Measurements from ENCODE around the gene TET3.
A peak's percentile ranks its signal among the peaks of the same experiment; 100 is the strongest.

TET3 gene

GRCh38 chr2:73976803-73977202, 7.9 kb upstream of the TET3 start:
- Histone ChIP-seq H2AFZ (ENCODE audit: low read depth, low read length) (no peak overlapping the region), H3K27ac (ENCODE audit: low read length, poor library complexity, severe bottlenecking) (no peak overlapping the region), H3K4me2 (ENCODE audit: low read length, poor library complexity, severe bottlenecking) (no peak overlapping the region), H2AK5ac (ENCODE audit: low read length, severe bottlenecking) (no peak overlapping the region), H3K4ac (ENCODE audit: low read depth in 1 of 2, low read length in 2 of 2) (no peak overlapping the region), H3K4me3 (ENCODE audit: insufficient read depth in 1 of 2, low read depth in 1 of 2, low read length in 2 of 2) (no peak overlapping the region), H2BK12ac (ENCODE audit: low read length in 2 of 2) (no peak overlapping the region), H2BK120ac (ENCODE audit: low read depth, low read length) (no peak overlapping the region), H3K4me1 (ENCODE audit: control insufficient read depth, insufficient read depth, low read depth, low read length) (peaks cover 12% of the 10 kb centered on the region), H3K27me3 (ENCODE audit: control insufficient read depth in 1 of 2, insufficient read depth in 1 of 2, low read length in 2 of 2) (peaks cover 3 to 7% of the 10 kb centered on the region in 2 experiments), H3K14ac (ENCODE audit: low read length in 2 of 2) (no peak overlapping the region), H4K8ac (ENCODE audit: low read length) (no peak overlapping the region), H3K36me3 (ENCODE audit: control insufficient read depth in 1 of 2, insufficient read depth in 2 of 2, low read depth in 1 of 2, low read length in 2 of 2) (no peaks in the 10 kb centered on the region), H3K18ac (ENCODE audit: low read depth in 1 of 2, low read length in 2 of 2) (no peak overlapping the region), H3K9ac (ENCODE audit: low read length) (no peak overlapping the region), H3K23ac (ENCODE audit: low read length in 2 of 2) (no peak overlapping the region), H4K91ac (ENCODE audit: low read length) (no peak overlapping the region), H2BK5ac (ENCODE audit: low read depth, low read length, poor library complexity, severe bottlenecking) (no peak overlapping the region), H3K79me1 (replicated peaks; ENCODE audit: low read length, poor library complexity, severe bottlenecking) (no peaks in the 10 kb centered on the region), H3K9me3 (ENCODE audit: control insufficient read depth, low read length) (no peaks in the 10 kb centered on the region), H2BK15ac (ENCODE audit: low read depth, poor library complexity, severe bottlenecking) (no peak overlapping the region)
- DNase-seq = no peak
- WGBS = 85% methylated on average over 1 of the region's 1 CpG

GRCh38 chr2:73977466-73977865, 7.2 kb upstream of the TET3 start:
- Histone ChIP-seq H4K8ac (ENCODE audit: low read length) (no peak overlapping the region), H2BK120ac (ENCODE audit: low read depth, low read length) (no peak overlapping the region), H4K91ac (ENCODE audit: low read length) (no peak overlapping the region), H3K4ac (ENCODE audit: low read depth in 1 of 2, low read length in 2 of 2) (no peak overlapping the region), H3K4me2 (ENCODE audit: low read length, poor library complexity, severe bottlenecking) (no peak overlapping the region), H2BK12ac (ENCODE audit: low read length in 2 of 2) (no peak overlapping the region), H2BK5ac (ENCODE audit: low read depth, low read length, poor library complexity, severe bottlenecking) (no peak overlapping the region), H2AK5ac (ENCODE audit: low read length, severe bottlenecking) (no peak overlapping the region), H3K36me3 (ENCODE audit: control insufficient read depth in 1 of 2, insufficient read depth in 2 of 2, low read depth in 1 of 2, low read length in 2 of 2) (no peaks in the 10 kb centered on the region), H3K9me3 (ENCODE audit: control insufficient read depth, low read length) (no peaks in the 10 kb centered on the region), H3K79me1 (replicated peaks; ENCODE audit: low read length, poor library complexity, severe bottlenecking) (no peaks in the 10 kb centered on the region), H3K9ac (ENCODE audit: low read length) (no peak overlapping the region), H2BK15ac (ENCODE audit: low read depth, poor library complexity, severe bottlenecking) (no peak overlapping the region), H3K18ac (ENCODE audit: low read depth in 1 of 2, low read length in 2 of 2) (no peak overlapping the region), H3K27ac (ENCODE audit: low read length, poor library complexity, severe bottlenecking) (no peak overlapping the region), H3K4me3 (ENCODE audit: insufficient read depth in 1 of 2, low read depth in 1 of 2, low read length in 2 of 2) (no peak overlapping the region), H3K14ac (ENCODE audit: low read length in 2 of 2) (no peak overlapping the region), H3K4me1 (ENCODE audit: control insufficient read depth, insufficient read depth, low read depth, low read length) (peaks cover 12% of the 10 kb centered on the region), H3K23ac (ENCODE audit: low read length in 2 of 2) (no peak overlapping the region), H2AFZ (ENCODE audit: low read depth, low read length) (no peak overlapping the region), H3K27me3 (ENCODE audit: control insufficient read depth in 1 of 2, insufficient read depth in 1 of 2, low read length in 2 of 2) (peaks cover 3 to 8% of the 10 kb centered on the region in 2 experiments)
- WGBS = 98% methylated on average over 2 of the region's 2 CpGs
- DNase-seq = no peak

- Histone ChIP-seq H3K4me1 (ENCODE audit: control insufficient read depth, insufficient read depth, low read depth, low read length) (peaks cover 18% of the 10 kb centered on the region), H2AFZ (ENCODE audit: low read depth, low read length) (no peak overlapping the region), H3K18ac (ENCODE audit: low read depth in 1 of 2, low read length in 2 of 2) (peak overlapping the region in 1 of 2 experiments; percentile 25), H3K79me1 (replicated peaks; ENCODE audit: low read length, poor library complexity, severe bottlenecking) (no peaks in the 10 kb centered on the region), H3K4ac (ENCODE audit: low read depth in 1 of 2, low read length in 2 of 2) (peak overlapping the region in 1 of 2 experiments; percentile 11), H2AK5ac (ENCODE audit: low read length, severe bottlenecking) (no peak overlapping the region), H3K27ac (ENCODE audit: low read length, poor library complexity, severe bottlenecking) (no peak overlapping the region), H3K36me3 (ENCODE audit: control insufficient read depth in 1 of 2, insufficient read depth in 2 of 2, low read depth in 1 of 2, low read length in 2 of 2) (no peaks in the 10 kb centered on the region), H3K9me3 (ENCODE audit: control insufficient read depth, low read length) (no peaks in the 10 kb centered on the region), H2BK15ac (ENCODE audit: low read depth, poor library complexity, severe bottlenecking) (no peak overlapping the region), H2BK5ac (ENCODE audit: low read depth, low read length, poor library complexity, severe bottlenecking) (no peak overlapping the region), H2BK120ac (ENCODE audit: low read depth, low read length) (no peak overlapping the region), H3K4me2 (ENCODE audit: low read length, poor library complexity, severe bottlenecking) (no peak overlapping the region), H3K27me3 (ENCODE audit: control insufficient read depth in 1 of 2, insufficient read depth in 1 of 2, low read length in 2 of 2) (peaks cover 3 to 8% of the 10 kb centered on the region in 2 experiments), H3K9ac (ENCODE audit: low read length) (peak overlapping the region; percentile 30), H4K8ac (ENCODE audit: low read length) (no peak overlapping the region), H4K91ac (ENCODE audit: low read length) (no peak overlapping the region), H3K14ac (ENCODE audit: low read length in 2 of 2) (no peak overlapping the region), H3K23ac (ENCODE audit: low read length in 2 of 2) (no peak overlapping the region), H2BK12ac (ENCODE audit: low read length in 2 of 2) (no peak overlapping the region), H3K4me3 (ENCODE audit: insufficient read depth in 1 of 2, low read depth in 1 of 2, low read length in 2 of 2) (no peak overlapping the region)
- DNase-seq = no peak
- WGBS = 50% methylated on average over 5 of the region's 5 CpGs
Measured at GRCh38 chr2:73979021-73979420, 5.7 kb upstream of the TET3 start.

- peak overlapping the region in 1 of 2 experiments; percentile 45 for H2BK12ac ChIP-seq (ENCODE audit: low read length in 2 of 2)
- H2AK5ac ChIP-seq (ENCODE audit: low read length, severe bottlenecking) = no peak overlapping the region
- H3K4me1 ChIP-seq (ENCODE audit: control insufficient read depth, insufficient read depth, low read depth, low read length) = peaks cover 20% of the 10 kb centered on the region
- no peak overlapping the region for H3K4ac ChIP-seq (ENCODE audit: low read depth in 1 of 2, low read length in 2 of 2)
- no peak overlapping the region for H3K4me2 ChIP-seq (ENCODE audit: low read length, poor library complexity, severe bottlenecking)
- H3K14ac ChIP-seq (ENCODE audit: low read length in 2 of 2) = no peak overlapping the region
- no peaks in the 10 kb centered on the region for H3K9me3 ChIP-seq (ENCODE audit: control insufficient read depth, low read length)
- H3K23ac ChIP-seq (ENCODE audit: low read length in 2 of 2) = no peak overlapping the region
- H3K79me1 ChIP-seq (replicated peaks; ENCODE audit: low read length, poor library complexity, severe bottlenecking) = no peaks in the 10 kb centered on the region
- no peak overlapping the region for H2BK120ac ChIP-seq (ENCODE audit: low read depth, low read length)
- H3K27me3 ChIP-seq (ENCODE audit: control insufficient read depth in 1 of 2, insufficient read depth in 1 of 2, low read length in 2 of 2) = peaks cover 3 to 8% of the 10 kb centered on the region in 2 experiments
- H3K18ac ChIP-seq (ENCODE audit: low read depth in 1 of 2, low read length in 2 of 2) = no peak overlapping the region
- 0% methylated on average over 2 of the region's 3 CpGs for WGBS
- H2AFZ ChIP-seq (ENCODE audit: low read depth, low read length) = no peak overlapping the region
- peak overlapping the region in 1 of 2 experiments; percentile 38 for H3K4me3 ChIP-seq (ENCODE audit: insufficient read depth in 1 of 2, low read depth in 1 of 2, low read length in 2 of 2)
- peak overlapping the region; percentile 30 for H3K9ac ChIP-seq (ENCODE audit: low read length)
- H4K91ac ChIP-seq (ENCODE audit: low read length) = no peak overlapping the region
- H4K8ac ChIP-seq (ENCODE audit: low read length) = no peak overlapping the region
- H2BK15ac ChIP-seq (ENCODE audit: low read depth, poor library complexity, severe bottlenecking) = no peak overlapping the region
- no peaks in the 10 kb centered on the region for H3K36me3 ChIP-seq (ENCODE audit: control insufficient read depth in 1 of 2, insufficient read depth in 2 of 2, low read depth in 1 of 2, low read length in 2 of 2)
- no peak overlapping the region for H3K27ac ChIP-seq (ENCODE audit: low read length, poor library complexity, severe bottlenecking)
- no peak overlapping the region for H2BK5ac ChIP-seq (ENCODE audit: low read depth, low read length, poor library complexity, severe bottlenecking)
- DNase-seq = peak; percentile 91
Measured at GRCh38 chr2:73979686-73980085, 5.0 kb upstream of the TET3 start.

Measured in mesenchymal stem cell (in vitro differentiated cells and primary cell).